NCI-H128 (cell line): ENCODE measurements around the gene LUZP4.
"Not testable (repeated sequence)": the region's sequence is repeated elsewhere in the genome, so short reads cannot be mapped to it uniquely, and the experiment has no call there.

Experiments
- DNase-seq: peaks from one replicate; lab custom pipeline; 2025; ENCODE audit not compliant: unreplicated experiment; lab: John Stamatoyannopoulos, UW

LUZP4 gene

GRCh38 chrX:115333446-115333845, 43.9 kb downstream of the LUZP4 start:
- DNase-seq = no peak

- DNase-seq = no peak
Measured at GRCh38 chrX:115337491-115338144, 48.1 kb downstream of the LUZP4 start.

GRCh38 chrX:115339441-115340025, 50.0 kb downstream of the LUZP4 start:
- no peak for DNase-seq

GRCh38 chrX:115341421-115341820, 51.9 kb downstream of the LUZP4 start:
- DNase-seq = no peak

- peak; percentile 81 for DNase-seq
Measured at GRCh38 chrX:115344885-115345614, 55.5 kb downstream of the LUZP4 start.

GRCh38 chrX:115345615-115346014, 56.1 kb downstream of the LUZP4 start:
- DNase-seq = no peak

GRCh38 chrX:115346738-115347137, 57.2 kb downstream of the LUZP4 start:
- DNase-seq = not testable (repeated sequence)

- no peak for DNase-seq
Measured at GRCh38 chrX:115348446-115349225, 59.1 kb downstream of the LUZP4 start.

- no peak for DNase-seq
Measured at GRCh38 chrX:115350711-115351381, 61.3 kb downstream of the LUZP4 start.

GRCh38 chrX:115356369-115356768, 66.9 kb downstream of the LUZP4 start:
- no peak for DNase-seq
